Measurements from ENCODE around the gene APBA2.

APBA2 gene

DNA sequence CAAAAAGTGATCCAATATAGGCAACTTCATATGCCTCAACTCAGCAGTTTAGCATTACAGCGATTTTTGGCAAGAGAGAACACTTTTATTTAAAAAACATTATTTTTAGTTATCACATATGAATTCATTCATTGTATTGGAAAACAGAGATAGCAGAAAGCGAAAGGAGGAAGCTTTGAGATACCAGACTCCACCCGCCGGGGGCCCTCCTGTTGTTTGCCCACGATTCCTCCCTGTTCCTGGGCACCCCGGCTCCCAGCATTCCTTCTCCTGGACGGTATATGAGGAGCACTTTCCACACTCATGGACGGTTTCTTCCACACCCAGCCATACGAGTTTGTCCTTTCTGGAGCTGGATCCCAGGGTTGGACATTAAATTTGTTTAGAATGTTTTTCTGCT, 18.2 kb downstream of the APBA2 start:
- H3K36me3 Mint-ChIP-seq (ENCODE audit: low read depth) = peaks cover 4% of the 10 kb centered on the region
- H3K4me3 Mint-ChIP-seq = no peak overlapping the region
- H3K4me1 Mint-ChIP-seq = peaks cover 12% of the 10 kb centered on the region
- no peaks in the 10 kb centered on the region for H3K9me3 Mint-ChIP-seq
- no peak overlapping the region for H3K27ac Mint-ChIP-seq
- peaks cover 3% of the 10 kb centered on the region for H3K27me3 Mint-ChIP-seq (ENCODE audit: low read depth)
- TF ChIP-seq, protein P1, sequence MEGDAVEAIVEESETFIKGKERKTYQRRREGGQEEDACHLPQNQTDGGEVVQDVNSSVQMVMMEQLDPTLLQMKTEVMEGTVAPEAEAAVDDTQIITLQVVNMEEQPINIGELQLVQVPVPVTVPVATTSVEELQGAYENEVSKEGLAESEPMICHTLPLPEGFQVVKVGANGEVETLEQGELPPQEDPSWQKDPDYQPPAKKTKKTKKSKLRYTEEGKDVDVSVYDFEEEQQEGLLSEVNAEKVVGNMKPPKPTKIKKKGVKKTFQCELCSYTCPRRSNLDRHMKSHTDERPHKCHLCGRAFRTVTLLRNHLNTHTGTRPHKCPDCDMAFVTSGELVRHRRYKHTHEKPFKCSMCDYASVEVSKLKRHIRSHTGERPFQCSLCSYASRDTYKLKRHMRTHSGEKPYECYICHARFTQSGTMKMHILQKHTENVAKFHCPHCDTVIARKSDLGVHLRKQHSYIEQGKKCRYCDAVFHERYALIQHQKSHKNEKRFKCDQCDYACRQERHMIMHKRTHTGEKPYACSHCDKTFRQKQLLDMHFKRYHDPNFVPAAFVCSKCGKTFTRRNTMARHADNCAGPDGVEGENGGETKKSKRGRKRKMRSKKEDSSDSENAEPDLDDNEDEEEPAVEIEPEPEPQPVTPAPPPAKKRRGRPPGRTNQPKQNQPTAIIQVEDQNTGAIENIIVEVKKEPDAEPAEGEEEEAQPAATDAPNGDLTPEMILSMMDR (IDR thresholded peaks at IDR 0.05; ENCODE audit: unreplicated experiment in 3 of 3) = no peak

DNA sequence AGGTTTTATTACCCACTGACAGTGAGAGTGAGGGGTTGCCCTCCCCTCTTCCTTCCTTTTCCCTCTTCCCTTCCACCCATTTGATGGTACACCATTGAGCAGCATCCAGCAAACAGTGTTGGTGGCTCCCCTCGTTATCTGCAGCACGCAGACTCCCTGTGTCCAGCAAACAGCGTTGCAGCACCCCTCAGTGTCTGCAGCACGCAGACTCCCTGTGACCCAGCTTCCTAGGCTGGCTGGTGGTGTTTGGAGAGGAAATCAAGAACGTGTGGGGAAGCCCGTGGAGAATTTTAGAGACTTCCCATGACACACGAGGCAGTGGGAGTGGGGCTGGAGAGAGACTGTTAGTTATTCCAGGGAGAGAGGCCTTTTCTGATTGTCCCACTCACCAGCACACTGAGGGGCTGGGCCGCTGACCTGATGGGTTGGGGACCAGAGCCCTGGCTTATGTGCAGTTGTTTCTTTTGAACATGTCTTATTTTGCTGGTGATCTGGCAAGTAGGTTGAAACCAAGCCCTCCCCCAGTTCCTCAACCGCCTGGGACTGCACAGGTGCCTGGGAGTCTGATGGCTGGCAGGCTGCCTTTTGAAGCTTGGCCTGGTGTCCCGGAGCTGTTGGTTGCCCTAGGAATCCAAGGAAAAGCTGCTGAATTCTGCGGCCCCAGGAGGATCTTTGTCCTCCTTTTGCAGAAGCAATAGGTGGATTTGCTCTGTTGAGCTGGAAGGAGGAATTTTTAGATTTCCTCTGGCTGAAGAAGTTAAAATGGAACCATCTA, 19.0 kb downstream of the APBA2 start:
- TF ChIP-seq, protein P1 (IDR thresholded peaks at IDR 0.05; ENCODE audit: unreplicated experiment in 3 of 3) = no peak
- Mint-ChIP-seq H3K4me3 (no peak overlapping the region), H3K27me3 (ENCODE audit: low read depth) (peaks cover 3% of the 10 kb centered on the region), H3K36me3 (ENCODE audit: low read depth) (peaks cover 3% of the 10 kb centered on the region), H3K9me3 (no peaks in the 10 kb centered on the region), H3K4me1 (peaks cover 12% of the 10 kb centered on the region), H3K27ac (peak overlapping the region in 1 of 3 experiments; percentile 29)

DNA sequence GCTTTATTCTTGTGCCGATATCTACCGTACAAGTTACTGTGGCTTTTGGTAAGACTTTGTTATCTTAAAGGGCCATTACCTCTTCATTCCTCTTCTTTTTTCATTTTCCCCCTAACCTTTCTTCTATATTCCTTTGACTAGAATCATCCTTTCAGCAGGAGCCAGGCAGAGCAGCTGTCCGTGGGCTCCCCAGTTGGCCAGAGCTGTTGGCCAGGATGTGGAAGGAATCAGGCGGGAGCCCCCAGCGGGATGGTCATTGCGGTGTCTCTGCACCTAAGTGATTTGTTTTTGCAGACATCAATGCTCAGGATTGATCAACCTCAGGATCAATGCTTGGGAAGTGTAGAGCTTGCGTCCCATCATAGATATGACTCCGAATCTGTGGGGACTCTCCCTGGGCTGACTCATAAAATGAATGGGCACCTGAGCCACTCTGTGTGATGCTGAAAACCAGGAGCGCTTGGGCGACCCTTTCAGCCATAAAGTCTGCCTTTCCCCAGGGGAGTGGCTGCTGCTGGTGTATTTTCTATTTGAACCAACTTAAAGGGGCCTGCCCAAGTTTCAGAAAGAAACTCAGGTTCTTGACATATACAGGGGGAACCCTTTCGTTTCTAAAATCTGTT, 21.7 kb downstream of the APBA2 start:
- H3K27ac Mint-ChIP-seq = peak overlapping the region in 1 of 3 experiments; percentile 47
- no peaks in the 10 kb centered on the region for H3K27me3 Mint-ChIP-seq (ENCODE audit: low read depth)
- H3K4me3 Mint-ChIP-seq = no peak overlapping the region
- TF ChIP-seq, protein P1 (IDR thresholded peaks at IDR 0.05; ENCODE audit: unreplicated experiment in 3 of 3) = no peak
- H3K9me3 Mint-ChIP-seq = no peaks in the 10 kb centered on the region
- peaks cover 3% of the 10 kb centered on the region for H3K36me3 Mint-ChIP-seq (ENCODE audit: low read depth)
- peaks cover 8% of the 10 kb centered on the region for H3K4me1 Mint-ChIP-seq

DNA sequence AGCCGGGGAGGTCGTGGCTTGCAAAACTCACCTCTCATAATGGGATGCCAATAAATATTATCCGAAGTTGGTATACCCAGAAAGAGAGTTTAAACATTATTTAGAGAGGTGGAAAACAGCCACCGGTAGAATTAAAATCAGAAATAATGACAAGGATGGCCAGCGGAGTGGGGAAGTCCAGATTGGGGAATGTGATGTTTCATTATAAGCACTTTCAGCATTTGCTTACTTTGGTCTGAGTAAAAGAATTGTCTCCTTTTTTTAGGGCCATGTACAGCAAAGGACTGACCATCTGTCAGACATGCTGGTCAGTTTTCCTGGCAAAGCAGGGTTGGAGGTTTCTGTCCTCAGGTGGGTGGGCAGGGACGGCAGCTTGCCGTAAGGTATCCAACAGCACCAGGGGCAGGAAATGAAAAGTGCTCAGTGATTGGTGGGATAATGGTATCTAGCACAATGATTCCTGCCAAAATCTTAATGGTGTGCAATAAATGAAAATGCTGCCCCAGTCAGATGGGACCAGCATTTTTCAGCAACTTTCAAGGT, 24.3 kb downstream of the APBA2 start:
- H3K36me3 Mint-ChIP-seq (ENCODE audit: low read depth) = peaks cover 3% of the 10 kb centered on the region
- H3K27ac Mint-ChIP-seq = no peak overlapping the region
- no peaks in the 10 kb centered on the region for H3K27me3 Mint-ChIP-seq (ENCODE audit: low read depth)
- H3K9me3 Mint-ChIP-seq = no peaks in the 10 kb centered on the region
- H3K4me3 Mint-ChIP-seq = no peak overlapping the region
- H3K4me1 Mint-ChIP-seq = peaks cover 4% of the 10 kb centered on the region
- TF ChIP-seq, protein P1 (IDR thresholded peaks at IDR 0.05; ENCODE audit: unreplicated experiment in 3 of 3) = no peak

DNA sequence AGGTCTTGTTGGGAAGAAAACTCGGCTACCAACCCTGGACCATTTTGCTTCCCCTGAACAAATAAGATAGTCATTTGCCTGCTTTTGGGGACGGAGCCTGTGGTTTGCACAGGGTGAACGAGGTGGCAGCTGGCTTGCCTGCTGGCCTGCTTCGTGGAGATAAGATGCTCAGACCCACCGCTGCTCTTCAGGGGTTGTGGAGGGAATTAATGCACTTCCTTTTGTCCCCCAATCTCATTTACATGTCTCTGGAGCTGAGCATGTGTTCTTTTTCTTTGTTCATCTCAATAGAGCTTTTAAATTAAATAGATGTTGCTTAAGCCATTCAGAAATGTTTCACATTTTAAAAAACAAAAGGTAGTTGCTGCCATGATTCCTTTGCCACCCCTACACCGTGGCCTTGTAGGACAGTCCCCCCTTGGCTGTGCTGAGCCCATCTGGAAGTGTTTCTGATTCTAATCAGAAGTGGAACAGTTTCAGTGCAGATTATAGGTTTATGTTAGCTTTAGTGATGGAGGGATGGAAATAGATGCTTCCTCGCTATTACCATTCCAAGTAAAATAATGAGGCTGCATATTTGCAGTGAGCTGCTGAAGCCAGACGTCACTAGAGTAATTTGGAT, 25.6 kb downstream of the APBA2 start:
- Mint-ChIP-seq H3K4me3 (no peak overlapping the region), H3K36me3 (ENCODE audit: low read depth) (peaks cover 3% of the 10 kb centered on the region), H3K27me3 (ENCODE audit: low read depth) (no peaks in the 10 kb centered on the region), H3K4me1 (peaks cover 4% of the 10 kb centered on the region), H3K27ac (no peak overlapping the region), H3K9me3 (no peaks in the 10 kb centered on the region)
- TF ChIP-seq, protein P1 (IDR thresholded peaks at IDR 0.05; ENCODE audit: unreplicated experiment in 3 of 3) = no peak
